GM12878 (cell line): ENCODE results near the gene MDN1. TPM values are rescaled to one million over a fixed set of nuclear protein-coding genes. Genes with fewer than 3 reads are reported as not detected.

Experiments
- ATAC-seq: fragments of 200-7000 bp; cut with Tn5 transposase; 3 replicates; pipeline ENCODE4 v1.9.1; 2020; ENCODE audit warnings: mild to moderate bottlenecking, moderate library complexity
- BruUV-seq: library from RNA; stranded (reverse); fragments of 400-500 nt; replicated peaks from 2 replicates; lab custom pipeline; 2021; lab: Mats Ljungman, UMichigan
- CTCF ChIA-PET: fragments of 300-600 bp; sonication (Branson Sonifier 250); formaldehyde crosslinking; extraction: SDS; loops from one replicate; lab custom pipeline; 2021; ENCODE audit warnings: inconsistent platforms; lab: Yijun Ruan, JAX
- POLR2A ChIA-PET: fragments of 350-600 bp; formaldehyde crosslinking; extraction: SDS; loops from one replicate; lab custom pipeline; 2021; ENCODE audit warnings: inconsistent platforms; lab: Charles Lee
- RAD21 ChIA-PET: fragments of 300-600 bp; sonication (Branson Sonifier 250); formaldehyde crosslinking; loops from one replicate; lab custom pipeline; 2023; ENCODE audit warnings: antibody characterized with exemption; ENCODE audit not compliant: unreplicated experiment; lab: Charles Lee
- SMC1A ChIA-PET: fragments of 300-600 bp; sonication (Branson Sonifier 250); formaldehyde crosslinking; loops from one replicate; lab custom pipeline; 2023; ENCODE audit not compliant: unreplicated experiment, uncharacterized antibody; lab: Charles Lee
- DNase-seq: peaks from one replicate; pipeline ENCODE4 v3.0.0-alpha.2; 2011; ENCODE audit warnings: low read depth, low spot score
- FAIRE-seq: peaks from 3 replicates; lab custom pipeline; 2011; peaks lifted over from hg19 to GRCh38; lab: Jason Lieb, UNC
- H2AFZ ChIP-seq: 2 replicates; pipeline ENCODE4 v1.6.0; 2011; ENCODE audit warnings: low read depth, low read length, control low read depth; ENCODE audit not compliant: control insufficient read depth
- H3K27ac ChIP-seq: 2 replicates; pipeline ENCODE4 v1.5.1; 2011; ENCODE audit warnings: control low read depth; ENCODE audit not compliant: control insufficient read depth, insufficient read depth
- H3K27me3 ChIP-seq, 2 experiments: replicated peaks in 1 of 2; 2 replicates each; pipeline versions ENCODE4 v1.6.0 to v1.6.1; 2011; ENCODE audit warnings: low read length in 1 of 2; ENCODE audit not compliant: control insufficient read depth in 2 of 2, insufficient read depth in 2 of 2
- H3K36me3 ChIP-seq, 2 experiments: 2 replicates each; pipeline ENCODE4 v1.5.1; 2011; ENCODE audit warnings: low read length in 1 of 2; ENCODE audit not compliant: control insufficient read depth in 2 of 2, insufficient read depth in 2 of 2
- H3K4me1 ChIP-seq: 2 replicates; pipeline ENCODE4 v1.6.1; 2011; ENCODE audit warnings: mild to moderate bottlenecking, low read length, moderate library complexity, mixed read lengths; ENCODE audit not compliant: control insufficient read depth, insufficient read depth
- H3K4me2 ChIP-seq: 2 replicates; pipeline ENCODE4 v1.6.0; 2011; ENCODE audit warnings: control low read depth; ENCODE audit not compliant: control insufficient read depth, insufficient read depth
- H3K4me3 ChIP-seq: fragments of 200-600 bp; sonication (generic); 2 replicates; pipeline ENCODE4 v1.5.1; 2016
- H3K79me2 ChIP-seq: 2 replicates; pipeline ENCODE4 v1.6.0; 2011; ENCODE audit warnings: low read length; ENCODE audit not compliant: control insufficient read depth, insufficient read depth
- H3K9ac ChIP-seq: 2 replicates; pipeline ENCODE4 v1.8.0; 2011; ENCODE audit warnings: low read length, control low read depth, mixed read lengths; ENCODE audit not compliant: control insufficient read depth, insufficient read depth
- H3K9me3 ChIP-seq: replicated peaks from 3 replicates; pipeline ENCODE4 v1.5.1; 2011; ENCODE audit warnings: mild to moderate bottlenecking, low read length; ENCODE audit not compliant: control insufficient read depth, insufficient read depth
- H4K20me1 ChIP-seq: 2 replicates; pipeline ENCODE4 v1.6.0; 2011; ENCODE audit not compliant: control insufficient read depth, insufficient read depth
- EED ChIP-seq: sonication (generic); IDR thresholded peaks from 2 replicates; pipeline ENCODE4 v1.6.1; 2016; ENCODE audit warnings: antibody characterized with exemption, low read depth
- GATAD2B ChIP-seq: fragments of 450-650 bp; conservative IDR thresholded peaks from 2 replicates; pipeline ENCODE4 v1.6.1; 2017; ENCODE audit warnings: low read depth, mild to moderate bottlenecking, moderate library complexity
- MEF2B ChIP-seq: fragments of 450-650 bp; IDR thresholded peaks from 2 replicates; pipeline ENCODE4 v1.6.1; 2018; ENCODE audit warnings: mild to moderate bottlenecking, moderate library complexity; ENCODE audit not compliant: partially characterized antibody, poor library complexity, severe bottlenecking
- SIX5 ChIP-seq: IDR thresholded peaks from 2 replicates; pipeline ENCODE4 v1.6.1; 2011; ENCODE audit warnings: mild to moderate bottlenecking, low read depth, low read length, moderate library complexity; ENCODE audit not compliant: severe bottlenecking
- SKIL ChIP-seq: fragments of 450-650 bp; IDR thresholded peaks from 2 replicates; pipeline ENCODE4 v1.6.1; 2017; ENCODE audit warnings: mild to moderate bottlenecking, low read depth, inconsistent platforms; ENCODE audit not compliant: poor library complexity, severe bottlenecking
- TCF12 ChIP-seq: IDR thresholded peaks from 2 replicates; pipeline ENCODE4 v1.6.1; 2011; ENCODE audit warnings: low read depth, mild to moderate bottlenecking, low read length
- WGBS: methylation state at CpG from one replicate; pipeline ENCODE4 v1.1.6; 2016; ENCODE audit warnings: low lambda C conversion rate; ENCODE audit not compliant: insufficient replicate concordance, insufficient coverage; ENCODE audit errors: missing lambda C conversion rate; 5-methylcytosine and 5-hydroxymethylcytosine counted together
- in situ Hi-C: fragments of 300-500 bp; cut with MboI; formaldehyde crosslinking; loops from 9 replicates; pipeline ENCODE4 v1.14.3; 2018; ENCODE audit warnings: mixed read lengths
- intact Hi-C: fragments of 100-400 bp; cut with micrococcal nuclease; formaldehyde crosslinking; loops from one replicate; pipeline ENCODE4 v1.14.2; 2022; ENCODE audit not compliant: unreplicated experiment
- polyA plus RNA-seq, 11 experiments: library from polyadenylated mRNA; depleted of rRNA in 4 of 11; unstranded in 6 of 11; stranded (reverse) in 5 of 11; fragments of >200 nt; fragmentation: Nextera tagmentation in 4 of 11; fragmentation: Illumina TruSeq in 1 of 11; extraction: Ambion mirVana in 4 of 11; extraction: Trizol in 1 of 11; gene quantifications; 1 replicate in 1 of 11; 2 replicates in 10 of 11; pipeline versions ENCODE4 v1.2.1 to v1.2.3, GENCODE V29; 2011 to 2016; ENCODE audit warnings: inconsistent platforms in 2 of 11, missing spikeins in 2 of 11, low read depth in 1 of 11
- total RNA-seq, 4 experiments: library from RNA; depleted of rRNA in 3 of 4; stranded (reverse); fragments of >200 nt in 3 of 4; fragmentation: Illumina TruSeq in 1 of 4; extraction: Trizol in 1 of 4; gene quantifications; 2 replicates each; pipeline versions ENCODE4 v1.2.1 to v1.2.3, GENCODE V29; 2013 to 2021

Gene MDN1
- total and polyA plus RNA-seq, 10 of the 15 experiments (the other 5 are each of a cell fraction or from before 2014, with no cell fraction given): 14.3 to 50.1 (median 22.1) TPM

GRCh38 chr6:89680150-89680549, 139.4 kb downstream of the MDN1 start:
- intact Hi-C loops: no loop called here
- Histone ChIP-seq H3K9ac (no peak overlapping the region), H3K27ac (no peak overlapping the region), H2AFZ (no peak overlapping the region), H3K4me1 (no peaks in the 10 kb centered on the region), H3K79me2 (no peaks in the 10 kb centered on the region), H4K20me1 (no peaks in the 10 kb centered on the region), H3K4me2 (no peak overlapping the region), H3K36me3 (peaks cover 28 to 46% of the 10 kb centered on the region in 2 experiments), H3K9me3 (no peaks in the 10 kb centered on the region), H3K27me3 (no peaks in the 10 kb centered on the region), H3K4me3 (no peak overlapping the region)
- RAD21 ChIA-PET: no interaction called here
- in situ Hi-C loops: no loop called here
- POLR2A ChIA-PET: no interaction called here
- no TSS peak for BruUV-seq
- ATAC-seq: no peak
- CTCF ChIA-PET: no interaction called here
- FAIRE-seq: no peak
- 95% methylated on average over 2 of the region's 2 CpGs for WGBS
- no peak for TF ChIP-seq TCF12
- TF ChIP-seq SKIL: no peak
- no peak for TF ChIP-seq EED
- no peak for TF ChIP-seq MEF2B
- TF ChIP-seq SIX5: no peak
- TF ChIP-seq GATAD2B: no peak
- DNase-seq: no peak
- SMC1A ChIA-PET: interaction anchor here (0.7 kb wide), 1 partner anchor 12 kb away, joined by 3 read pairs; no protein-coding TSS in a partner anchor
